Anterior cingulate cortex (tissue), 58 donors: ENCODE data around the gene RAB14.
A peak's percentile ranks its signal among the peaks of the same experiment; 100 is the strongest.
"Not testable (repeated sequence)": the region's sequence is repeated elsewhere in the genome, so short reads cannot be mapped to it uniquely, and the experiment has no call there.

ENCODE experiments used
- DNase-seq, 58 donors: peaks; one replicate each; lab custom pipeline; 2025; lab: John Stamatoyannopoulos, UW

The RAB14 gene

DNA sequence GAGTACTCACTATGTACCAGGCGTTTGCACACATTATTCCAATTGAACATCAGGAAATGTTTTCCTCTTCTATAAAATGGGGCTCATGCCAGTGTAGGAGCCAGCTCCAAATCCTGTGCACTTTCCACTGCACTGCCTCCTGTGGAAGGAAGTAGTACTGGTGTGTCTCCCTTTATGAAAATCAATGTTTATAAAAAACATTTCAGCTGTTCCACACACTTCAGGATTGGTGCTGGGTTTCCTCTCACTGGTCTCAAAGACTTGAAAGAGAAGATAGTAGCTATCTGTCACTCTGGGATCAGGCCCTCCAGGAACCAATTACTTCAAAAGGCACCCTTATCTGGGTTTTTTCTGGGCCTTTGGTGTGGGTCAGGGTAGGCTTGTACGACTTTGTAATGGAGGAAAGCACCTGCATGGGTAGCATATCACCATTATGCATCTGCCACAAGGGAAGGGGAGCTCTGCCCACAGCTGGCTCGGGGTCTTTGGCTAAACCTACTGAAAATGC lies 32.5 kb downstream of the RAB14 start:
- no peak for DNase-seq

DNA sequence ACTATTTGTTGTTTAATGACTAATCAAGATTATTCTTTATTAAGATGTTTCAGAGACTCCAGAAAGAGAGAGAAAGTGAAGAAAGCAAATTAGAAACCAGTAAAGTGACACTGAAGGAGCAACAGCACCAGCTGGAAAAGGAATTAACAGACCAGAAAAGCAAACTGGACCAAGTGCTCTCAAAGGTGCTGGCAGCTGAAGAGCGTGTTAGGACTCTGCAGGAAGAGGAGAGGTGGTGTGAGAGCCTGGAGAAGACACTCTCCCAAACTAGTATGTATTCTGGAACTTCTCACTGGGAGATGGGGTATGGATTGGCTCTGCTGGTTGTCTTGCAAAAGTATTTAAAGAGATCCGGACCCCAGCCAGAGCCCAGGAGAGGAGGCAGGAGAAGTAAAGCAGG lies 33.6 kb downstream of the RAB14 start:
- no peak for DNase-seq

DNA sequence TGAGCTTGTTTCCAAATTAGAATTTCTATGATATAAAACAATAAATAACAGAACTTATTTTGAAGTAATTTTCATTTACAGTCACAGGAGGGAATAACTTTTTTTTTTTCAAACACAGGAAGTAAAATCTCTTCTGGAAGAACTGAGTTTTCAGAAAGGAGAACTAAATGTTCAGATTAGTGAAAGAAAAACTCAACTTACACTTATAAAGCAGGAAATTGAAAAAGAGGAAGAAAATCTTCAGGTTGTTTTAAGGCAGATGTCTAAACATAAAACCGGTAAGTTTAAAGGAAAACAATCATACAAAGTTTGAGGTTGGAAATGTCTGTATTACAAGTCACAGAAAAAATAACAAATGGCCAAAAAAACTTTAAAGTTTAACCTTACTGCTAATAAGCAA lies 41.6 kb downstream of the RAB14 start:
- no peak for DNase-seq

DNA sequence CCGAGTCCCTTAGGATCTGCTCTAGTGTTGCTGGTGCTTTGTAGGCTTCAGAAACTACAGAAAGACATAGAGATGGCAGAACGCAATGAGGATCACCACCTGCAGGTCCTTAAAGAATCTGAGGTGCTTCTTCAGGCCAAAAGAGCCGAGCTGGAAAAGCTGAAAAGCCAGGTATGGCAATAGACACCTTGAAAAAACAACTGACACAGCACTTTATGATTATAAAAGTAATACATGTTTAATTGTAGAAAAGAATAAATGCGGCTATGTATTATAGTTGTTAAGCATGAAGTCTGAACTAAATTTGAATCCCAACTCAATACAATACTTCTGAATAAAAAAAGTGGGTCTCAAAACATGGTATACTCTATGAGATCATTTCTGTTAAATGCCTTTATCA lies 43.7 kb downstream of the RAB14 start:
- DNase-seq = no peak

DNA sequence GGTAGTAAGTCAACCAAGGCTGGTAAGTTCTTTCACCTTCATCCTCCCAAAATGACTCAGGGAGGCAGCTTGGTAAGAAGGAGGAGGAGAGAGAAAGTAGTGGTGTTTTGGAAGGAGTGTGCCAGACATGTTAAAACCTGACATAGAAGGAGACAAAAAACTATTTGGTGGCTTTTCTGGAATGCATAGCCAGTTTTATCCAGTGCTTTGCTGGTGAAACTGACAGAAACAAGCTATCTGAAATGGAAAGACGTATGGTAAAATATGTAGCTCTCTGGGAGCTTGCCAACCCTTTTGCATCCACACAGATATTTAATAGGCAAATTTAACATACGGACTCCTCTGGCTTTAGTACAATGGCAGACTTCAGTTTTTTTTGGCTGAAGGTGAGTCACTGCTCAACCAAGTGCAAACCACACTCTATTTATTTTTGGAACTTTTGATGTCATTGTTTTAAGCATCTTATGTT lies 45.4 kb downstream of the RAB14 start:
- DNase-seq = peak in 2 of 58 donors; percentile 7 to 15

DNA sequence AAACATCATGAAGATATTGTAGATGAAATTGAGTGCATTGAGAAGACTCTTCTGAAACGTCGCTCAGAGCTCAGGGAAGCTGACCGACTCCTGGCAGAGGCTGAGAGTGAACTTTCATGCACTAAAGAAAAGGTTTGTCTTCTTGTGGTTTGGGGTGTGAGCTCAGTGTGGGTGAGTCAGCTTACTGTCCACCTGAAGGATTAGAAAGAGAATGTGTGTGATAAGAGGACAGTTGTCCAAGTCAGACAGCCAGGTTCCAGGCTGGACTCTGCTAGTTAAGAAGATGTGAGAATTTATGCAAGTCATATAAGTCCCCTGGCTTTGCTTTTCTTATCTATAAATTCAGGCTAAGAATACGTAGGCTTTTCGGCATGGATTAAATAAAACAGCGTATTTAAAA lies 46.9 kb downstream of the RAB14 start:
- DNase-seq = no peak

DNA sequence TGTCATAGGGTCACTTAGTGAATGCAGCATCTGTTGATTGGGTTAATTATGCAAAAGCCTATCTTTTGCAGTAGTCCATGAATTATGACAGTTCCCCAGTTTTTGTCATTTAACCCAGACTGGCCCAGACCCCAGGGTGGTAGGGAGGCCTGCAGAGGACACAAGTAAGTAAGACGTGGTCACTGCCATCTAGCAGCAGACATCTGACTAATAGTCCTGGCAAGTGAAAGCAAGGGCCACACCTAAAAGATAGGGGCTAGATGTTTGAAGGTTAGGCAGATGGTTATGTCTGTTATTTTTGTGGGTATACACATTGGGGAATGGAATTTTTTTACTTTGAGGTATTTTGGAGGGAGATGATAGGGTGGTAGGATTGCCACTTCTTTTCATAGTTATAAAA lies 48.0 kb downstream of the RAB14 start:
- no peak for DNase-seq

GRCh38 chr9:121150188-121150587 lies 51.5 kb downstream of the RAB14 start:
- no peak for DNase-seq

GRCh38 chr9:121144482-121144881 lies 57.2 kb downstream of the RAB14 start:
- DNase-seq = no peak

DNA sequence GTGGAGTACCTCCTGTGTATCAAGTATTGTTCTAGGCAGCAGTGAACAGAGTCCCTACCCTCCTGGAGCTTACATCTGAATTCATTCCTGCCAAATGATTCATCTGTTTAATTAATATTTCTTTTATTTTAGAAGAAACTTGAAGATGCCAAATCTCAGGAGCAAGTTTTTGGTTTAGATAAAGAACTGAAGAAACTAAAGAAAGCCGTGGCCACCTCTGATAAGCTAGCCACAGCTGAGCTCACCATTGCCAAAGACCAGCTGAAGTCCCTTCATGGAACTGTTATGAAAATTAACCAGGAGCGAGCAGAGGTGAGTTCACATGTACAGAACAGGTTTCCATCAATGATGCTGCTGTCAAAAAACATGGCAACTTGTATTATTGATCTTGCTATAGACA lies 57.9 kb downstream of the RAB14 start:
- DNase-seq = no peak

GRCh38 chr9:121141706-121142105 lies 60.0 kb downstream of the RAB14 start:
- DNase-seq = no peak

DNA sequence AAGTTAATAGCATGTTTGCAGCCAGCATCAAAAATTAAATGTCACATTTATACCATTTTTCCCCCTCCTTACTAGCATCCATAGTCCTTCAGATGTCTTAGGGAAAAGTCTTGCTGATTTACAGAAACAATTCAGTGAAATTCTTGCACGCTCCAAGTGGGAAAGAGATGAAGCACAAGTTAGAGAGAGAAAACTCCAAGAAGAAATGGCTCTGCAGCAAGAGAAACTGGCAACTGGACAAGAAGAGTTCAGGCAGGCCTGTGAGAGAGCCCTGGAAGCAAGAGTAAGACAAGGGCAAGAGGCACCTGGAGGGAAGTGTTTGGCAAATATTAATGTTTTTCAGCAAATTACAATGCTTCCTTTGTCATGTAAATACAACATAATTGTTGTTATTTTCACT lies 60.4 kb downstream of the RAB14 start:
- DNase-seq = no peak

DNA sequence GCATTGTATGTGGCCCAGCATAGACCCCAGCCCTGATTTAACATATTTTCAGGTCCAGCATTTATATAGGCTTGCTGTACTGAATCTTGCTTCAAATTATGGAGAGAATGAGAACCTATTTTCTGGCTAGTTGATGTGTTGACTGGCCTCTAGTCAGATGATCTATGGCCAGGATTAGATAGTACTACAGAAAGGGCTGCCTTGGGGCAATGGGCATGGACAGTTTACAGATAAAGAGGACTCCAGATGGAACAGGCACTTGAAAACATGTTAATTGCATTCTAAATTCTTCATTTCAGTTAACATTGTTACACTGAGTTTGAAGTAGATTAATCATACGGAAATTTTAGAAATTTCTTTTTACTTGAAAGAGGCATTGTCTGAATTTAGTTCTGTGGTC lies 61.5 kb downstream of the RAB14 start:
- DNase-seq = no peak

GRCh38 chr9:121138973-121139372 lies 62.7 kb downstream of the RAB14 start:
- DNase-seq = no peak

GRCh38 chr9:121138561-121138960 lies 63.1 kb downstream of the RAB14 start:
- DNase-seq = no peak

GRCh38 chr9:121135642-121136041 lies 66.0 kb downstream of the RAB14 start:
- DNase-seq = no peak

GRCh38 chr9:121133104-121133816 lies 68.4 kb downstream of the RAB14 start:
- DNase-seq = no peak

DNA sequence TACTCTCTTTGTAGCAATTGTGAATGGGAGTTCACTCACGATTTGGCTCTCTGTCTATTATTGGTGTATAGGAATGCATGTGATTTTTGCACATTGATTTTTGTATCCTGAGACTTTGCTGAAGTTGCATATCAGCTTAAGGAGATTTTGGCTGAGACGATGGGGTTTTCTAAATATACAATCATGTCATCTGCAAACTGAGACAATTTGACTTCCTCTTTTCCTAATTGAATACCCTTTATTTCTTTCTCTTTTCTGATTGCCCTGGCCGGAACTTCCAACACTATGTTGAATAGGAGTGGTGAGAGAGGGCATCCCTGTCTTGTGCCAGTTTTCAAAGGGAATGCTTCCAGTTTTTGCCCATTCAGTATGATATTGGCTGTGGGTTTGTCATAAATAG lies 72.3 kb downstream of the RAB14 start:
- not testable (repeated sequence) for DNase-seq
